ENCODE measurements around the gene PIP4K2A. TPM values are rescaled to one million over a fixed set of nuclear protein-coding genes. Genes with fewer than 3 reads are reported as not detected.
"Not testable (repeated sequence)": the region's sequence is repeated elsewhere in the genome, so short reads cannot be mapped to it uniquely, and the experiment has no call there.

The PIP4K2A gene
- total and polyA plus RNA-seq, 7 donors: 2.3 to 9.7 (median 6.4) TPM

DNA sequence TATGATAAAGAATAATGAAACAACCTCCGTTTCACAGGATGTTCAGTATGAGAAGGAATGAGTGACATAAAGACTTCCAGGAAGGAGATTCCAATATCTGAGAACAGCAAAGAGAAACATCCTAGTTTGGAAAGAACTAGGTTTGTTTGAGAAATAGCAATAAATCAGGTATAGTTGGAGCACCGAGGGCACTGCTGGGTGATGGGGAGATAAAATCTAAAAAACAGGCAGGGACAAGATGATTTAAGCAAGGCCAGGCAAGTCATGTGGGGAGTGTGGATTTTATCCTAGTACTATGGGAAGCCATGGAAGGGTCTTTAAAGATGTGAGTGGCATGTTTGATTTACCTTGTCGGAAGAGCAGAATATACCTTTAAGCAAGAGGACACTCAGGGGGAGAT lies 199.4 kb downstream of the PIP4K2A start:
- Histone ChIP-seq H3K27me3 (ENCODE audit: insufficient read depth in 3 of 3, low read length in 2 of 3) (no peaks in the 10 kb centered on the region), H3K4me1 (no peaks in the 10 kb centered on the region), H3K27ac (no peak overlapping the region), H3K4me3 (no peak overlapping the region), H3K36me3 (ENCODE audit: insufficient read depth in 1 of 2, low read depth in 1 of 2) (no peaks in the 10 kb centered on the region), H3K9me3 (peaks cover 4% of the 10 kb centered on the region)
- ATAC-seq (no peak), DNase-seq (no peak)
- no peak for TF ChIP-seq CTCF (IDR thresholded peaks at IDR 0.05)
- WGBS, 3 donors: 76 to 80% (median 77%) methylated on average over 3 of the region's 3 CpGs
- intact Hi-C loops (cut with DNase I): no loop called here

- DNase-seq; H3K4me1 ChIP-seq; H3K27ac ChIP-seq; intact Hi-C loops (cut with DNase I); H3K9me3 ChIP-seq; H3K36me3 ChIP-seq (ENCODE audit: insufficient read depth in 1 of 2, low read depth in 1 of 2); H3K4me3 ChIP-seq; H3K27me3 ChIP-seq (ENCODE audit: insufficient read depth in 3 of 3, low read length in 2 of 3); ATAC-seq: not testable (repeated sequence)
- WGBS, 3 donors: 93 to 96% (median 94%) methylated on average over 3 of the region's 3 CpGs
These were observed 200.0 kb downstream of the PIP4K2A start for GRCh38 chr10:22514414-22514758.

DNA sequence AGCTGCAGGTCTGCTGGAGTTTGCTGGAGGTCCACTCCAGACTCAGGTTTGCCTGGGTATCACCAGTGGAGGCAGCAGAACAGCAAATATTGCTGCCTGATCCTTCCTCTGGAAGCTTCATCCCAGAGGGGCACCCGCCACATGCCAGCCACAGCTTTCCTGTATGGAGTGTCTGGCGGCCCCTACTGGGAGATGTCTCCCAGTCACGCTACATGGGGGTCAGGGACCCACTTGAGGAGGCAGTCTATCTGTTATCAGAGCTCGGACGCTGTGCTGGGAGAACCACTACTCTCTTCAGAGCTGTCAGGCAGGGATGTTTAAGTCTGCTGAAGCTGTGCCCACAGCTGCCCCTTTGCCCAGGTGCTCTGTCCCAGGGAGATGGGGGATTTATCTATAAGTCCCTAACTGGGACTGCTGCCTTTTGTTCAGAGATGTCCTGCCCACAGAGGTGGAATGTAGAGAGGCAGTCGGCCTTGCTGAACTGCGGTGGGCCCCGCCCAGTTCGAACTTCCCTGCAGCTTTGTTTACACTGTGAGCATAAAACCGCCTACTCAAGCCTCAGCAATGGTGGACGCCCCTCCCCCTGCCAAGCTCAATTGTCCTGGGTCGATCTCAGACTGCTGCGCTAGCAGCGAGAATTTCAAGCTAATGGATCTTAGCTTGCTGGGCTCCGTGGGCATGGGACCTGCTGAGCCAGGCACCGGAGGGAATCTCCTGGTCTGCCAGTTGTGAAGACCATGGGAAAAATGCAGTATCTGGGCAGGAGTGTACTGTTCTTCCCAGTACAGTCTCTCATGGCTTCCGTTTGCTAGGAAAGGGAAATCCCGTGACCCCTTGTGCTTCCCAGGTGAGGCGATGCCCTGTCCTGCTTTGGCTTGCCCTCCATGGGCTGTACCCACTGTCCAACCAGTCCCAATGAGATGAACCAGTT lies 200.6 kb downstream of the PIP4K2A start:
- H3K27ac ChIP-seq; ATAC-seq; H3K4me1 ChIP-seq; intact Hi-C loops (cut with DNase I); DNase-seq; H3K27me3 ChIP-seq (ENCODE audit: insufficient read depth in 3 of 3, low read length in 2 of 3); H3K36me3 ChIP-seq (ENCODE audit: insufficient read depth in 1 of 2, low read depth in 1 of 2); H3K4me3 ChIP-seq; H3K9me3 ChIP-seq: not testable (repeated sequence)
- WGBS, 3 donors: 48 to 55% (median 50%) methylated on average over 19 of the region's 19 CpGs

- DNase-seq; H3K4me3 ChIP-seq; H3K9me3 ChIP-seq; H3K4me1 ChIP-seq; H3K36me3 ChIP-seq (ENCODE audit: insufficient read depth in 1 of 2, low read depth in 1 of 2); intact Hi-C loops (cut with DNase I); H3K27me3 ChIP-seq (ENCODE audit: insufficient read depth in 3 of 3, low read length in 2 of 3); ATAC-seq; H3K27ac ChIP-seq: not testable (repeated sequence)
- WGBS, 3 donors: 88 to 90% (median 89%) methylated on average over 5 of the region's 5 CpGs
These were observed 202.4 kb downstream of the PIP4K2A start for GRCh38 chr10:22512015-22512414.

DNA sequence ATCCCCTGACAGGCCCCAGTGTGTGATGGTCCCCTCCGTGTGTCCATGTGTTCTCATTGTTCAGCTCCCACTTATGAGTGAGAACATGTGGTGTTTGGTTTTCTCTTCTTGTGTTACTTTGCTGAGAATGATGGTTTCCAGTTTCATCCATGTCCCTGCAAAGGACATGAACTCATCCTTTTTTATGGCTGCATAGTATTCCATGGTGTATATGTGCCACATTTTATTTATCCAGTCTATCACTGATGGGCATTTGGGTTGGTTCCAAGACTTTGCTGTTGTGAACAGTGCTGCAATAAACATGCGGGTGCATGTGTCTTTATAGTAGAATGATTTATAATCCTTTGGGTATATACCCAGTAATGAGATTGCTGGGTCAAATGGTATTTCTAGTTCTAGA lies 206.2 kb downstream of the PIP4K2A start:
- 92 to 100% (median 98%) methylated on average over 2 of the region's 2 CpGs for WGBS, 3 donors
- intact Hi-C loops (cut with DNase I); H3K36me3 ChIP-seq (ENCODE audit: insufficient read depth in 1 of 2, low read depth in 1 of 2); ATAC-seq; H3K9me3 ChIP-seq; H3K4me1 ChIP-seq; H3K4me3 ChIP-seq; H3K27ac ChIP-seq; DNase-seq; H3K27me3 ChIP-seq (ENCODE audit: insufficient read depth in 3 of 3, low read length in 2 of 3): not testable (repeated sequence)

DNA sequence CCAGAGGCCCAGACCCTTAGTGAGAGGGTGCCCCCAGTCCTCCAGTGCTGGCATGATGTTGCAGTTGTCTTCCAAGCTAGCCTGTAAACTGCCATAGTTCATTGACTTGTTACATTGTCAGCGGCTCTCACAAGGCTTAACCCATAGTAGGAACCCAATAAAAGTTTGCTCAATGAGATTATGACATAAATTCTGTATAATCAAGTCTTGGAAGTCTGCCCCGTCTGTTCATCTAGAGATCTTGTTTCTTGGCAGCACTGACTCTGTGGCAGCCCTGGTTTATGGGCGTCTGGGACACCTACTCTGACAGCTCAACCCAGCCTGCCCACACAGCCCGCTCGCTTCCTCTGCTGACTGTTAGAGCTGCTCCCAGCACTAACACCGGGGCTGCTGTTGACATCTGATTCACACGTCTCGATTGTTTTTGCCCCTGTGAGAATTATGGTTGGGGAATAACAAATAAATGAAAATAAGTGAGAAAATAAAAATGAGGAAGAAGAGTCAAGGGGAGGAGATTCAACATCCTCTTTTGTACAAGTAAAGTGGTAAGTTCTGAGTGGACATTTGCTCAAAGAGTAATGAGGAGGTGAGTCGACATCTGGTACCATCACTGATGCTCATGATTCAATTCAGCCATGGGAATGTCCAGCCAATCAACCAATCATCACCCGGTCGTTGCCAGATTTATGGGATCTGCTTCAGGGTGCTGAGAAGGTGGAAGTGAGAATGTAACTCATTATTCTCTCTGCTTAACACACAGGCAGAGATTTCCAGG lies 208.3 kb downstream of the PIP4K2A start:
- 46 to 56% (median 46%) methylated on average over 11 of the region's 11 CpGs for WGBS, 3 donors
- Histone ChIP-seq H3K27me3 (ENCODE audit: insufficient read depth in 3 of 3, low read length in 2 of 3) (no peaks in the 10 kb centered on the region), H3K36me3 (ENCODE audit: insufficient read depth in 1 of 2, low read depth in 1 of 2) (no peaks in the 10 kb centered on the region), H3K27ac (no peak overlapping the region), H3K4me3 (no peak overlapping the region), H3K4me1 (no peaks in the 10 kb centered on the region), H3K9me3 (no peaks in the 10 kb centered on the region)
- no peak for DNase-seq
- intact Hi-C loops (cut with DNase I): no loop called here
- TF ChIP-seq CTCF (IDR thresholded peaks at IDR 0.05): no peak
- ATAC-seq: no peak

Data from psoas muscle (tissue), 8 donors.